Measurements from ENCODE around the gene HNRNPUL1.
A peak's percentile ranks its signal among the peaks of the same experiment; 100 is the strongest.
"Not testable (repeated sequence)": the region's sequence is repeated elsewhere in the genome, so short reads cannot be mapped to it uniquely, and the experiment has no call there.

The HNRNPUL1 gene

GRCh38 chr19:41263850-41264580, at the start of gene HNRNPUL1:
HNRNPUL1 (plus strand) TSS chr19:41264372; CDS start chr19:41264504, 132 bp downstream.
- DNase-seq (ENCODE audit: low read depth in 2 of 2), result peak; percentile 97 to 99

DNA sequence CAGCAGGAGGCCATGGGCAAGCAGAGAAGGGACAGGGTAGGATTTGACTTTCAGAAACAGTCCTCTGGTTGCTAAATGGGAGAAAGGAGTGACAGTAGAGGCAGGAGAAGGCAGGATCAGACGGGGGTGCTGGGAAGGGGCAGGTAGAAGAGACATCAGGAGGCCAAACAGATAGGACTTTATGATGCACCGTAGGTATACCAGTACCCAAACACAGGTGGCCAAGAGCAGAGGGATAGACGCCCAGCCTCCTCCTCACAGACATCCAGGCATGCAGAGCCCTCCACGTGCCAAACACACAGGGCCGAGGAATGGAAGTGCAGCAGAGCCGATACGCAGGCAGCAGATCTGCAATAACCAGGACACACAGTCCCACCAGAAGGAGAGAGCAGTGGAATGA, 46.4 kb upstream of the HNRNPUL1 start:
- no peak for DNase-seq (ENCODE audit: low read depth in 2 of 2)

GRCh38 chr19:41218249-41218614, 45.9 kb upstream of the HNRNPUL1 start:
- no peak for DNase-seq (ENCODE audit: low read depth in 2 of 2)

GRCh38 chr19:41218615-41219507, 45.3 kb upstream of the HNRNPUL1 start, which contains the start of gene AXL:
AXL (plus strand) TSS chr19:41219223; CDS start chr19:41219393, 170 bp downstream.
- DNase-seq (ENCODE audit: low read depth in 2 of 2), result no peak

GRCh38 chr19:41219924-41220567, 44.1 kb upstream of the HNRNPUL1 start:
- DNase-seq (ENCODE audit: low read depth in 2 of 2), result no peak

GRCh38 chr19:41220811-41221210, 43.4 kb upstream of the HNRNPUL1 start:
- no peak for DNase-seq (ENCODE audit: low read depth in 2 of 2)

- no peak for DNase-seq (ENCODE audit: low read depth in 2 of 2)
Observed at GRCh38 chr19:41221514-41222205, 42.5 kb upstream of the HNRNPUL1 start.

DNA sequence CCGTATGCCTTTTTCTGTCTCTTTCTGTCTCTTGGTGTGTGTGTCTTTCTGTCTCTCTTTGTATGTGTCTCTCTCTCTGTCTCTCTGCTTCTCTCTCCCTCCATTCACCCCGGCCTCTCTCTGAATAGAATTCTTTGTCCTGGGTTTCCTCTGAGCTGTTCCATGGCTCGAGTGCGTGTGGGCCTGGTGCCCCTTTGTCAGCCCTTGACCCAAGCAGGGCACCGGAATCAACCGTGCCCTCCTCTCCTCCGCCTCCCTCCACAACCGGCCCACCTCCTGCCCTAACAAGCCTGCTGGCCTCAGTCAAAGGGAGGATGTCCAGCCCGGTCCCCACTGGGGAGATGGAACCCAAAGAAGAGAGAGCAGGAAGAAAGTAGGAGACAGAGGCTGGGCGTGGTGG, 41.9 kb upstream of the HNRNPUL1 start:
- no peak for DNase-seq (ENCODE audit: low read depth in 2 of 2)

DNA sequence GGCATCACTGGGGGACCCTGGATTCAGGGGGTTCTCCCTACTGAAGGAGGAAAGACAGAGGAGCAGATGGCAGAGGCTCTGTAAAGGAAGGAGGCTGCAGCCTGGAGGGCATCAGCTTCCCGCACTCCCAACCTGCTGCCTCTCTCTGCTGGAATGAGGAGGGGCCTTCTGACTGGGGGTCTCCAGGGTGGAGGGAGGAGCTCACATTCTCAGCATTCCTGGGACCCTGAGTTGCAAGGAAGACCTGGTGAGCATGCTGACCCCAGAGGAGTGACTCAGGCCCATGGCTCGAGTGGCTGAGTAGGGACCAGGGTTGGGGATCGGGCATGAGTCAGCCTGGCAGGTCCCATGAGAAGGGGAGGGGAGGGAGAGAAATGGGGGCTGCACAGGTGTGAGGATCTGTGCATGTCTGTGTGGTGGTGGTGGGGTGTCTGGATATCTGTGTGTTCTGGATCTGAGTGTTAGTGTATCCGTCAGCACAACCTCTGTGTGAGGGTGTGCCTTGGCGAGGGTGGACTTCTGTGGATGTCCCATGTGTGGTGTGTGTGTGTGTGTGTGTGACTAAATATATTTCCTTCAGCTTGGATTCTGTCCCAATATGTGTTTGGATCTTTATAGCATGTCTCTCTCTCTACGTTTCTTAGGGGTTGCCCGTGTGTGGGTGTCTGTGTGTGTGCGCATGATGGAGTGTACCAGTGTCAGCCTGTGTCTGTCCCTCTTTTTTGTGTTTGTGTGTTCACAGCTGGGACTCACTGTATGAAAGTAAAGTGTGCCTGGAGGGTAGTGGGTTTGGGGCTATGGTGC, 40.5 kb upstream of the HNRNPUL1 start:
- DNase-seq (ENCODE audit: low read depth in 2 of 2), result no peak

DNA sequence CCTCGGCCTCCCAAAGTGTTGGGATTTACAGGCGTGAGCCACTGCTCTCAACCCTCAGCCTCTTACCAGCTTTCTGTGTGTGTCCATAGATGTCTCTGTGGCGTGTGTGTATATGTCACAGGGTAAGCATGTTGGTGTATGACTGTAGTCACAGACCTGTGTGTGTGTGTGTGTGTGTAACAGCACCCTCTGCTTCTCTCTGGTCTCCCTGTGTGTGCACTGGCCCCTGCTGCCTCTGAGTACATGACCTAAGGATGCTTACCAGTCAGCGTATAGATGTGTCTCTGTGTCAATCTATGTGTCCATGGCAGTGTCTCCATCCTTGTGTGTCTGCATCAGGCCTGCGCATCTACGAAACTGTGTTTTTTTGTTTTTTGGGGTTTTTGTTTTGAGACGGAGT, 39.5 kb upstream of the HNRNPUL1 start:
- no peak for DNase-seq (ENCODE audit: low read depth in 2 of 2)

DNA sequence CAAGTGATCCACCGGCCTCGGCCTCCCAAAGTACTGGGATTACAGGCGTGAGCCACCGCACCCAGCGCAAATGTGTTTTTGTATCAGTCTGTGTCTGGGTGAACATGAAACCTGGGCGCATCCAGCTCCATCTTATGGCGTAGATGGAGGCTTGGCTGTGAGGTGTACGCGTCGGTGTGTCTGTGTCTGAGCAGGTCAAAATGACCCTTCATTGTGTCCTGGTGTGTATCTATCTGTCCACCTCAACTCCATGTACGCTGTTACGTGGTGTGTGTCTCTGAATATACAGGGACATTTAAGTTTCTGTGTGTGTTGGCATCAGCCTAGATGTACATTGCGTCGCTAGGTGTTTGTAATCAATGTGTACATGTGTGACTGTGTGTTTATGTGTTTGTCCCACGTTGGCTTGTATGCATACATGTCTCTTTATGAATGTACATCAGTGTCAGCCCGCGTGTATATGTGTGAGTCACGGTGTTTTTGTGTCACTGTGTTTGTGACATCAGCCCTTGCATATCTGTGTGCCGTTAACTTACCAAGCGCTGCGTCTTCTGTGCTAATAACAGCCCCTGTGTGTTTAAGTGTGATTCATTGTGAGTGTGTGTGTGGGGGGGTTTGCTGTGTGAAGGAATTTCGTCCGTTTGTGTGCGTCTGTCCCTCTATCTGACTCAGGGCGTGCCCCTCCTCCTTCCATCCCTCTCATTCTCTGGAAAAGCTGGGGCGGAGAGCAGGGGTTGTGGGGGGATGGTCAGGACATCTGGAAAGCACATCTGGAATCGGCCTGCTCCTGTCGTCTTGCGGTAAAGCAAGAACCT, 38.7 kb upstream of the HNRNPUL1 start:
- DNase-seq (ENCODE audit: low read depth in 2 of 2), result peak; percentile 23 to 32

- peak; percentile 14 to 25 for DNase-seq (ENCODE audit: low read depth in 2 of 2)
Observed at GRCh38 chr19:41226053-41226873, 37.9 kb upstream of the HNRNPUL1 start.

DNA sequence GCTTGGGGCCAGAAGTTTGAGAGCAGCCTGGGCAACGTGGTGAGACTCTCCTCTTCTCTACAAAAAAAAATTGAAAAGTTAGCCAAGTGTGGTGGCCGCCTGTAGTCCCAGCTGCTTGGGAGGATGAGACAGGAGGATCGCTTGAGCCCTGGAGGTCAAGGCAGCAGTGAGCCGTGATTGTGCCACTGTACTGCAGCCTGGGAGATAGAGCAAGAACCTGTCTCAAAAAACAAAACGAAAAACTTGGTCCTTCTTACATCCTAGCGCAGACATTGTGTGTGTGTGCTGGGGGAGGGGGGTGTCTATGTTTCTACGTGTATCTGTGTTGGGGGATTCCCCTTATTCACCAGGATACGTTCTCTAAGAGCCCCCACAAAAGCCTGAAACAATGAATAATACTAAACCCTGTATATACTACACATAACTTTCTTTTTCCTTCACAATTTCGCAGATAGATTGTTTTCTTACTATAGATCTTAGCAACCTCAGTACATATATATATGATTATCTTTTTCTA, 37.2 kb upstream of the HNRNPUL1 start:
- DNase-seq (ENCODE audit: low read depth in 2 of 2), result no peak

GRCh38 chr19:41228486-41228885, 35.7 kb upstream of the HNRNPUL1 start:
- DNase-seq (ENCODE audit: low read depth in 2 of 2), result no peak

DNA sequence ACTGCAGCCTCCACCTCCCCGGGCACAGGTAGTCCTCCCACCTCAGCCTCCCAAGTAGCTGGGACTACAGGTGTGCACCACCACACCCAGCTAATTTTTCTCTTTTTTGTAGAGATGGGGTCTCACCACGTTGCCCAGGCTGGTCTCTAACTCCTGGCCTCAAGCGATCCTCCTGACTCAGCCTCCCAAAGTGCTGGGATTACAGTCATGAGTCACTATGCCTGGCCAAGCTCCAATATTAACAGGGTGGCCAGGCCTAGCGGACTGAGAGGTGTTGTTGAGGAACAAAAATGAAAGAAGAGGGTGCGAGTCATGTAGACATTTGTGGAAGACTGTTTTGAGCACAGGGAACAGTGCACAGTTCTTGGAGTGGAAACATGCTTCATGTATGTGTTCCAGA, 34.8 kb upstream of the HNRNPUL1 start:
- DNase-seq (ENCODE audit: low read depth in 2 of 2), result not testable (repeated sequence)

DNA sequence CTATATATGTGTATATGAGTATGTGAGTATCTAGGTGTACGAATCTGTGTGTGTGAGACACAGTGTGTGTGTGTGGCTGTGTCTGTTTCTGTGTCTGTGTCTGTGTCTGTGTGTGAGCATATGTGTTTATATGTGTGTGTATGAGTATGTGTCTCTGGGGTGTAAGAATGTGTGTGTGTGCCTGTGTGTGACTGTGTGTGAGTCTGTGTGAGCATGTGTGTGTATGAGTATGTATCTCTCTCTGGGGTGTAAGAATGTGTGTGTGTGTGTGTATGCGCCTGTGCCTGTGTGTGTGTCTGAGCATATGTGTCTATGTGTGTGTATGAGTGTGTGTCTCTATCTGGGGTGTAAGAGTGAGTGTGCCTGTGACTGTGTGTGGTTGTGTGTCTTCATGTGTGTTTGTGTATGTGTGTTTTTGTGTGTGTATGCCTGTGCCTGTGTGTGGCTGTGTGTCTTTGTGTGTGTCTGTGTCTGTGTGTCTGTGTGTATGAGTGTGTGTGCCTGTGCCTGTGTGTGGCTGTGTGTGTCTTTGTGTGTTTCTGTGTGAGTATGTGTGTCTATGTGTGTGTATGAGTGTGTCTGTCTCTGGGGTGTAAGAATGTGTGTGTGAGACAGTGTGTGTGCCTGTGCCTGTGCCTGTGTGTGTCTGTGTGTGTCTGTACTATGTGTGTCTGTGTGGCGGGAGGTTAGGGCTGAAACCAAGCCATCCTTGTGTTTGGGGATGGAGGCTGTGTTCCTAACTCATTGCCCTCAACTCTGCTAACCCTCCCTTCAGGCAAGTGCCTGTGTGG, 33.9 kb upstream of the HNRNPUL1 start:
- no peak for DNase-seq (ENCODE audit: low read depth in 2 of 2)

DNA sequence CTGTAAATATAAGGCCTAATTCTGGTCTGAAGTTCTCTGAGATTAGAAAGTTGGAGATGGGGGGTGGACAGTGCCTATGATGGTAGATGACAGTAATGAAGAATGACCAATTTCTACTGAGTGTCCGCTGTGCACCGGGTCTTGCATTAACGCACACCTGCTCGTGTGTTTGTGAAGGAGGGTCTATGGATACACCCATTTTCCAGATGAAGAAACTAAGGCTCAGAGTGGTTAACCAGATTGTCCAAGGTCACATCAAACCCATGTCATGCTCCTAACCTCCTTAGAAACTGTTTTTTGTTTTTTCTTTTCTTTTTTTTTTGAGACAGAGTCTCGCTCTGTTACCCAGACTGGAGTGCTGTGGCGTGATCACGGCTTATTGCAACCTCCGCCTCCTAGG, 31.5 kb upstream of the HNRNPUL1 start:
- no peak for DNase-seq (ENCODE audit: low read depth in 2 of 2)

GRCh38 chr19:41233748-41234240, 30.4 kb upstream of the HNRNPUL1 start:
- DNase-seq (ENCODE audit: low read depth in 2 of 2), result no peak

Measured in activated CD4-positive, alpha-beta T cell treated with anti-CD3 and anti-CD28 coated beads for 24 hours (primary cell).